Adrenal gland (tissue), 5 donors: ENCODE measurements around the gene NAV2.

Experiments used
- CTCF ChIP-seq, 6 experiments: fragments of 450-650 bp in 4 of 6; fragments of 200-600 bp in 2 of 6; sonication (generic) in 1 of 6; IDR thresholded peaks; 1 replicate in 5 of 6; 2 replicates in 1 of 6; pipeline versions ENCODE4 v1.5.1 to v1.8.0; 2016 to 2021; ENCODE audit warnings: antibody characterized with exemption in 6 of 6, mild to moderate bottlenecking in 2 of 6, moderate library complexity in 1 of 6
- POLR2A ChIP-seq, 2 donors: fragments of 450-650 bp; IDR thresholded peaks; one replicate each; pipeline ENCODE4 v1.6.1; 2017; ENCODE audit warnings: antibody characterized with exemption in 2 of 2, mild to moderate bottlenecking in 2 of 2, moderate library complexity in 1 of 2
- donor health status: DM: no; HTN: no; CAD: no.

- no peak for TF ChIP-seq POLR2A (IDR thresholded peaks at IDR 0.05)
- no peak for TF ChIP-seq CTCF (IDR thresholded peaks at IDR 0.05)
Measured at GRCh38 chr11:19891022-19891421, 178.4 kb downstream of the NAV2 start.
